Measurements from ENCODE around the gene MND1. TPM values are rescaled to one million over a fixed set of nuclear protein-coding genes. Genes with fewer than 3 reads are reported as not detected.
A peak's percentile ranks its signal among the peaks of the same experiment; 100 is the strongest.
"Not testable (repeated sequence)": the region's sequence is repeated elsewhere in the genome, so short reads cannot be mapped to it uniquely, and the experiment has no call there.

MND1 gene
- total RNA-seq, 1 experiment from 2014 or later = 35.7 TPM

DNA sequence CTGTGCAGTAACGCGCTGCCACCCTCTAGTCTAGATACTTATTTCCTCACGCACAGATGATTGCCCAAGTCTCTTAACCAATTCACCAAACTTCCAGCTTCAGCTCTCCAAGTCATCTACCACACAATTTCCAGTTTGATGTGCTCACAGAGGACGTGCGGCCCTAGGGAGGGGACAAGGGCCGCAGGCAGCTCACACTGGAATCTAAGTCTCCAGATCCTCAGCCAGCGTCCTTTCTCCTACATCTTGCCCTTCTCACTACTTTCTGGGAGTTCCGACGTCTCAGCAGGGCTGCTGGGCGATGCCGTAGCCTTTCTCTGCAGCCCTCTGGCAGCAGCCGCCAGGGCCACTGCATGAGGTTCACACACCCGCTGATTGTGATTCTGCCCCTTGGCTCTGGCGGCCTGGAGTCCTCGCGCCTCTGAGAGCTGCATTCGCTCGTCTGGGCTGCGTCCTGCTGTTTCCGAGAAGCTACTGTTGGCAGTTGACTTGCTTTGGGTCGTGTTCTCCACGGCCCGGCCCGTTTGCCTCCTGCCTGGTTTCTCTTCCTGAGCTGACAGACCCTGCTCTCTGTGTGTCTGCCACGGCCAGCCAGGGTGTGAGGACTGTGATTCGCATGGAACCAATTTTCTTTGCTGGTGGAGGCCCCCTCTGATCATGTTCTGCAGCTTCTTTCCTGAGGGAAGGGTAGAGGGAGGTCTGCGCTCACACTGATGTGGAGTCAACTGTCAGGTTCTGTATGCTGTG, 107.6 kb downstream of the MND1 start:
- DNase-seq = no peak
- H3K27me3 ChIP-seq = no peaks in the 10 kb centered on the region
- H3K4me1 ChIP-seq = peaks cover 11% of the 10 kb centered on the region
- no peak overlapping the region for H3K27ac ChIP-seq
- H3K4me3 ChIP-seq = no peak overlapping the region
- no peaks in the 10 kb centered on the region for H3K36me3 ChIP-seq
- no peaks in the 10 kb centered on the region for H3K9me3 ChIP-seq (replicated peaks)

DNA sequence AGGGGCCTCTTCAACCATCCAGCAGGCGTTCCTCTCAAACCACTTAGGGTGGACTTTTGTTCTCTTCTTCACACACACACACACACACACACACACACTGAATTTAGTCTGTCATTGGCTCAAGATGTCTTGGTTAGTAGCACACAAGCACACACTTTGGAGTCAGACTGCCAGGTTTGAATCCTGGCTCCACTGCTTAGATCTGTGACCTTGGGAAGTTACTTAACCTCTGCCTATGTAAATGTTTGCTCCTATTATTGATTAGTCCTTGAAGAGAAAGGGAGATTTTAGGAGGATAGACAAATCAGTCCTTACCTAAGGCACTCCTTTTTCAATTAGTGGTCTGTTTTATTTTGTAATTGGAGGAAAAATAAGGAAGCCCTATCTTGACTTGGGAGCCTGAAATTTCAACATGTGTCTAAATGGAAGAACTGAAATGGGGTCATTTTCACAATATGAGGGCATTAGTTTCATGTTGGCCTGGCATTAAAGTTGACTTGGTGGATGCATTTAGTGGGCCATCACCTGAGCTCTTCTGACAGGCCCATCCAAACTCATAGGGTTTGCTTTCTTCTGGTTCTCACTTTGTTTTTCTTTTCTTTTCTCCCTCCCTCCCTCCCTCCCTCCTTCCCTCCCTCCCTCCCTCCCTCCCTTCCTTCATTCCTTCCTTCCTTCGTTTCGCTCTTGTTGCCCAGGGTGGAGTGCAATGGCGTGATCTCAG, 108.3 kb downstream of the MND1 start:
- H3K4me1 ChIP-seq = peaks cover 5% of the 10 kb centered on the region; the same call in 1 of the 2 replicates
- no peaks in the 10 kb centered on the region for H3K9me3 ChIP-seq (replicated peaks)
- H3K36me3 ChIP-seq = no peaks in the 10 kb centered on the region
- no peaks in the 10 kb centered on the region for H3K27me3 ChIP-seq
- H3K27ac ChIP-seq = no peak overlapping the region
- H3K4me3 ChIP-seq = no peak overlapping the region
- DNase-seq = no peak

DNA sequence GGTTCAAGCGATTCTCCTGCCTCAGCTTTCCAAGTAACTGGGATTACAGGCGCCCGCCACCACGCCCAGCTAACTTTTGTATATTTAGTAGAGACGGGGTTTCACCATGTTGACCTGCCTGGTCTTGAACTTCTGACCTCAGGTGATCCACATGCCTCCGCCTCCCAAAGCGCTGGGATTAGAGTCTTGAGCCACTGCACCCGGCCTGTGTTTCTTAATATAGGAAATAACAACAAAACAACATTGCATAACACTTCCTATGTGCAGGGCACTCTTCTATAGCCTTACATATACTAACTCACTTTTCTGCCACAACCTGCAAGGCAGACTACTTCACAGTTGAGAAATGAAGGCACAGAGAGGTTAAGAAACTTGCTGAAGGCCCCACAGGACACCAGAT, 108.9 kb downstream of the MND1 start:
- H3K27ac ChIP-seq = no peak overlapping the region
- H3K27me3 ChIP-seq = no peaks in the 10 kb centered on the region
- no peaks in the 10 kb centered on the region for H3K9me3 ChIP-seq (replicated peaks)
- no peaks in the 10 kb centered on the region for H3K36me3 ChIP-seq
- DNase-seq = no peak
- peaks cover 2% of the 10 kb centered on the region; the same call in 1 of the 2 replicates for H3K4me1 ChIP-seq
- H3K4me3 ChIP-seq = no peak overlapping the region

DNA sequence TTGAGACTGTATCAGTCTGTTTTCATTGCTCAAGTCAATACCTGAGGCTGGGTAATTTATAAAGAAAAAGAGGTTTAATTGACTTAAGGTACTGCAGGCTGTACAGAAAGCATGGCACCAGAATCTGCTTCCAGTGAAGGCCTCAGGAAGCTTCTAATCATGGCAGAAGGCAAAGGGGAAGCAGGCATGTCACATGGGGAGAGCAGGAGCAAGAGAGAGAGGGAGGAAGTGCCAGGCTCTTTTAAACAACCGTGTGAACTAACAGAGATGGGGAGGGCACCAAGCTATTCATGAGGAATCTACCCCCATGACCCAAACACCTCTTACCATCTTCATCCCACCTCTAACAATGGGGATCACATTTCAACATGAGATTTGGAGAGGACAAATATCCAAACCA, 114.5 kb downstream of the MND1 start:
- no peak overlapping the region for H3K27ac ChIP-seq
- peaks cover 7% of the 10 kb centered on the region for H3K4me1 ChIP-seq
- no peak overlapping the region for H3K4me3 ChIP-seq
- DNase-seq = no peak
- no peaks in the 10 kb centered on the region for H3K9me3 ChIP-seq (replicated peaks)
- H3K27me3 ChIP-seq = no peaks in the 10 kb centered on the region
- no peaks in the 10 kb centered on the region for H3K36me3 ChIP-seq

DNA sequence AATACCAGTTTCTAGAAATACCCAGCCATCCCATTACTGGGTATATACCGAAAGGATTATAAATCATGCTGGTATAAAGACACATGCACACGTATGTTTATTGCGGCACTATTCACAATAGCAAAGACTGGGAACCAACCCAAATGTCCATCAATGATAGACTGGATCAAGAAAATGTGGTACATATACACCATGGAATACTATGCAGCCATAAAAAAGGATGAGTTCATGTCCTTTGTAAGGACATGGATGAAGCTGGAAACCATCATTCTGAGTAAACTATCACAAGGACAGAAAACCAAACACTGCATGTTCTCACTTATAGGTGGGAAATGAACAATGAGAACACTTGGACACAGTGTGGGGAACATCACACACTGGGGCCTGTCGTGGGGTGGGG, 117.1 kb downstream of the MND1 start:
- H3K4me1 ChIP-seq = peaks cover 13% of the 10 kb centered on the region
- not testable (repeated sequence) for H3K27me3 ChIP-seq; H3K9me3 ChIP-seq (replicated peaks); H3K36me3 ChIP-seq; H3K27ac ChIP-seq; H3K4me3 ChIP-seq; DNase-seq

DNA sequence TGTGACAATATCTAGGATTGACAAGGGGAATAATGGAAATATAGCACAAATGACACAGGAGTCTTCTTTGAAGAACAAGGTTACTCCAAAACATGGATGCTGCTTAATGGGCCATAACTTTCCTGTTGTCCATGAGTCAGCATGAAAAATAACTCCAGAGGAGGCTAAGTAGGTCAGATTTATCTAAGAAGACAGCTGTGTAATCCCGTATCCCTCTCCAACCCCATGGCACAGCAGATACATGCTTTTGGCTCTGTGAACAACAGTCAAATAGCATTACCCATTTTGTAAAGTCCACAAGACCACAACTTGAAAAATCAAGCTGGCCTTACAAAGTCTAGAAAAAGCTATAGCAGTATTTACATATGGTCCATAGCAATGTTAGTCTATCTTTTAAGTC, 119.6 kb downstream of the MND1 start:
- H3K4me3 ChIP-seq = no peak overlapping the region
- no peaks in the 10 kb centered on the region for H3K36me3 ChIP-seq
- H3K27ac ChIP-seq = peak overlapping the region; percentile 98
- H3K4me1 ChIP-seq = peaks cover 13% of the 10 kb centered on the region
- H3K9me3 ChIP-seq (replicated peaks) = no peaks in the 10 kb centered on the region
- peak; percentile 71 to 86 for DNase-seq
- H3K27me3 ChIP-seq = no peaks in the 10 kb centered on the region

Other genes starting within 250 kb of the MND1 start
- gene TRIM2, start 140.2 kb upstream of the MND1 start, total RNA-seq (2014; rRNA removed; shearing (Covaris generic)) = 26.0 and 30.8 TPM in 2 replicates
- 55.0 and 61.3 TPM in 2 replicates for gene TMEM131L, start 121.7 kb downstream of the MND1 start, total RNA-seq (2014; rRNA removed; shearing (Covaris generic))

Measured in SJCRH30 (cell line).